Measurements from ENCODE around the gene RASSF8.

Gene RASSF8

GRCh38 chr12:26058308-26058707 is 99.8 kb downstream of the RASSF8 start:
- no peak for TF ChIP-seq ZNF274 (IDR thresholded peaks at IDR 0.05; ENCODE audit: low read depth, low read length)

GRCh38 chr12:26058818-26059217 is 100.3 kb downstream of the RASSF8 start:
- H3K4me3 ChIP-seq (ENCODE audit: low read length), result no peak overlapping the region
- no peak for TF ChIP-seq ZNF274 (IDR thresholded peaks at IDR 0.05; ENCODE audit: low read depth, low read length)

More at GRCh38 chr12:26058308-26058707, 99.8 kb downstream of the RASSF8 start:
- no peak overlapping the region for H3K4me3 ChIP-seq (ENCODE audit: low read length)

- H3K4me3 ChIP-seq (ENCODE audit: low read length), result no peak overlapping the region
- no peak for TF ChIP-seq ZNF274 (IDR thresholded peaks at IDR 0.05; ENCODE audit: low read depth, low read length)
Measured at GRCh38 chr12:26062006-26062405, 103.5 kb downstream of the RASSF8 start.

GRCh38 chr12:26062566-26062965 is 104.1 kb downstream of the RASSF8 start:
- no peak overlapping the region for H3K4me3 ChIP-seq (ENCODE audit: low read length)
- TF ChIP-seq ZNF274 (IDR thresholded peaks at IDR 0.05; ENCODE audit: low read depth, low read length), result no peak

- H3K4me3 ChIP-seq (ENCODE audit: low read length), result no peak overlapping the region
- TF ChIP-seq ZNF274 (IDR thresholded peaks at IDR 0.05; ENCODE audit: low read depth, low read length), result no peak
Measured at GRCh38 chr12:26065451-26065850, 107.0 kb downstream of the RASSF8 start.

GRCh38 chr12:26068503-26068902 is 110.0 kb downstream of the RASSF8 start:
- no peak for TF ChIP-seq ZNF274 (IDR thresholded peaks at IDR 0.05; ENCODE audit: low read depth, low read length)
- no peak overlapping the region for H3K4me3 ChIP-seq (ENCODE audit: low read length)

- no peak for TF ChIP-seq ZNF274 (IDR thresholded peaks at IDR 0.05; ENCODE audit: low read depth, low read length)
Measured at GRCh38 chr12:26069796-26070195, 111.3 kb downstream of the RASSF8 start.

GRCh38 chr12:26077915-26078702 is 119.6 kb downstream of the RASSF8 start:
- no peak overlapping the region for H3K4me3 ChIP-seq (ENCODE audit: low read length)
- TF ChIP-seq ZNF274 (IDR thresholded peaks at IDR 0.05; ENCODE audit: low read depth, low read length), result no peak

More at GRCh38 chr12:26069796-26070195, 111.3 kb downstream of the RASSF8 start:
- no peak overlapping the region for H3K4me3 ChIP-seq (ENCODE audit: low read length)

- no peak overlapping the region for H3K4me3 ChIP-seq (ENCODE audit: low read length)
- no peak for TF ChIP-seq ZNF274 (IDR thresholded peaks at IDR 0.05; ENCODE audit: low read depth, low read length)
Measured at GRCh38 chr12:26080911-26081310, 122.4 kb downstream of the RASSF8 start.

- H3K4me3 ChIP-seq (ENCODE audit: low read length), result no peak overlapping the region
- TF ChIP-seq ZNF274 (IDR thresholded peaks at IDR 0.05; ENCODE audit: low read depth, low read length), result no peak
Measured at GRCh38 chr12:26086936-26087335, 128.5 kb downstream of the RASSF8 start.

- H3K4me3 ChIP-seq (ENCODE audit: low read length), result no peak overlapping the region
- no peak for TF ChIP-seq ZNF274 (IDR thresholded peaks at IDR 0.05; ENCODE audit: low read depth, low read length)
Measured at GRCh38 chr12:26088998-26089397, 130.5 kb downstream of the RASSF8 start.

- no peak for TF ChIP-seq ZNF274 (IDR thresholded peaks at IDR 0.05; ENCODE audit: low read depth, low read length)
- no peak overlapping the region for H3K4me3 ChIP-seq (ENCODE audit: low read length)
Measured at GRCh38 chr12:26090836-26091510, 132.5 kb downstream of the RASSF8 start.

- no peak for TF ChIP-seq ZNF274 (IDR thresholded peaks at IDR 0.05; ENCODE audit: low read depth, low read length)
Measured at GRCh38 chr12:26091822-26092221, 133.3 kb downstream of the RASSF8 start.

GRCh38 chr12:26092346-26093105 is 134.0 kb downstream of the RASSF8 start:
- H3K4me3 ChIP-seq (ENCODE audit: low read length), result no peak overlapping the region
- TF ChIP-seq ZNF274 (IDR thresholded peaks at IDR 0.05; ENCODE audit: low read depth, low read length), result no peak

More at GRCh38 chr12:26091822-26092221, 133.3 kb downstream of the RASSF8 start:
- no peak overlapping the region for H3K4me3 ChIP-seq (ENCODE audit: low read length)

Measured in GM08714 (cell line).